ENCODE results near the gene C2orf92.

Gene C2orf92

GRCh38 chr2:97732436-97733340 lies 63.2 kb downstream of the C2orf92 start:
- DNase-seq = no peak

DNA sequence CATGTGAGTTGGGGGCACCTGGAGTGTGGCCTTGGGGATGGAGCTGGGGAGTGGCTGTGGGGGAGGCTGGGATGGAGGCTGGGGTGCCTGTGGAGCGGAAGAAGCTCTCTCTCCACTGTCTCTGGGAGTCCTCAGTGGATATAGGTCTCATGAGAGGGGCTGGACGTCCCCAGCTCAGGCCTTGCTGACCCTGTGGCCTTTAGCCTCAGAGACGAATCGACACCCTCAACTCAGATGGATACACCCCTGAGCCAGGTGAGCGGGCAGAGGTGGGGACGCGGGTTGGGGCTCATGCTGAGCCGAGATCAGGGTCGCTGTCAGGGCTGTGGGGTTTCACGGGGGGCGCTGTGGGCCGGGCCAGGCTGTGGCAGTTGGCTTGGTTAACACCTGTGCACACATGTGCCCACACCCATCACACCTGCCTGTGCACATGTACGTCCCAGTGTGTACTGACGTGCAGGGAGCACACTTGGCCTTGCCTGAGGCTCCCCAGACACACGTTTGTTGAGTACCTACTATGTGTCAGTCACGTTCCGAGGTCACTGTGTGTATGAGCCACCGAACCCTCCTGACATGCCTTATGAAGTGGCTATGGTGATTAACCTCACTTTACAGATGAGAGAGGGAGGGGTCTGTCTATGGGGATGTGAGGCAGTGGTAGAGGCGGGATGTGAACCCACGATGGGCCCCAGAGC lies 64.0 kb downstream of the C2orf92 start:
- no peak for DNase-seq

DNA sequence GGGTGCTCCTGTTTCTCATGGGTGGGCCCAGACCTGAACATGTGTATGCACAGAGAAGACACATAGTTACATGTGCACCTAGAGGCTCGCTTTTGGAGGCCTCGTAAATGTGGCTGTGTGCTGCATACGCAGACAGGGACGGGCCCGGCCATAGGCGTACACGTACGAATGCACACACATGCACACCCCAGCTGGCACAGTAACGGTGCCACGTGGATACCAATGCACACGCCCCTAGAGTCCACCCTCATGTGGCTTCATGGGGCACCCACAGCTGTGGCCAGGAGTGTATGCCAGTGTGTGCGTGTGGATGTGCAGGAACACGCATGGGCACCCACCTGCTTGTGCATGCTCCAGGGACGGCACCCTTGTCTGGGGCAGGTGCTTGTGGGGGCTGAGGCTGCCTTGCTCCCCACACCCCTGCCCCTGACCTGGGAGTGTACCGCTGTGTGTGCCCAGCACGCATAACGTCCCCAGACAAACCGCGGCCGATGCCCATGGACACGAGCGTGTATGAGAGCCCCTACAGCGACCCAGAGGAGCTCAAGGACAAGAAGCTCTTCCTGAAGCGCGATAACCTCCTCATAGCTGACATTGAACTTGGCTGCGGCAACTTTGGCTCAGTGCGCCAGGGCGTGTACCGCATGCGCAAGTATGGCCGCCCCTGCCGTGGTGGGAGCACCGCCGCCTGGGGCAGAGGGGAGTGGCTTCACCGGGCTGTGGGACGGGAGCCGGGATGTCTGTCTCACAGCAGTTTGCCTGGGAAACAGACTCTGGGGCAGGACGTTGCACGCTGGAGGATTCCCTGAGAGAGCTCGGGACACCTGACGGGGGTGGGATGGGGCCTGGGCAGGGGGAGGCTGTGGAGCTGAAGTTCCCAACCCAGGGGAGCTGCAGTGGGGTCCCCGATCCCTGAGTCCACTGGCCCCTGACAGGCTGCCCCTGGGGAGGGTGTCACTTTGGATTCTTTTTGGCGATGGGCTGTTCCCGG lies 64.8 kb downstream of the C2orf92 start:
- DNase-seq = no peak

GRCh38 chr2:97735161-97735561 lies 65.6 kb downstream of the C2orf92 start:
- DNase-seq = no peak

- DNase-seq = no peak
These were observed 66.7 kb downstream of the C2orf92 start for GRCh38 chr2:97736185-97736584.

DNA sequence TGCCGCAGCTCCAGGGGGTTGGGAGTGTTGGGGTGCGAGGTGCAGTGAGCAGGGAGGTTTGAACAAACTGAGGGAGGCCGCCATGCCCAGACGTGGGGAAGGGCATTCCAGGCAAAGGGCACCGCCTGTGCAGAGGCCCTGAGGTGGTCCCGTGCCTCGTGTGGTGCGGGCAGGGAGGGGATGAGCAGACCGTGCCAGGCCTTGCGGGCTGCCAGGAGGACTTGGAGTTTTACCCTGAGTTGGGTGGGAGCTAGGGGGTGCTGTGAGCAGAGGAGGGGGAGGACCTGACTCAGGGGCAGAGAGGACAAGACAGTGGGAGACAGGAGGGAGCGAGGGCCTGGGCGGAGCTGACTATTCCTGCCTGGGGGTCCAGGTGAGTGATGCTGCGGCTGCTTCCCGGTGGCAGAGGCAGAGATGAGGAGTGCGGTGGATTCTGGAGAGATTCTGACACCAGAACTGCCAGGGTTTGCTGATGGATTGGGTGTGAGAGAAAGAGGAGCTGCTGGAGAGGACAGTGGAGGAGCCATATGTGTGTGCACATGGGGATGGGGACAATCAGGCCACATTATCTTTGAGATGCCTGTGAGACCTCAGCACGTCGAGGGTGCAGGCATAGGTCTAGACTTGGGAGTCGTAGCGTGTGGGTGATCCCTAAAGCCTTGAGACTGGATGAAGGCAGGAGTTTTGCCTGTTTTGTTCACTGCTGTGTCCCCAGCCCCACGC lies 67.3 kb downstream of the C2orf92 start:
- no peak for DNase-seq

DNA sequence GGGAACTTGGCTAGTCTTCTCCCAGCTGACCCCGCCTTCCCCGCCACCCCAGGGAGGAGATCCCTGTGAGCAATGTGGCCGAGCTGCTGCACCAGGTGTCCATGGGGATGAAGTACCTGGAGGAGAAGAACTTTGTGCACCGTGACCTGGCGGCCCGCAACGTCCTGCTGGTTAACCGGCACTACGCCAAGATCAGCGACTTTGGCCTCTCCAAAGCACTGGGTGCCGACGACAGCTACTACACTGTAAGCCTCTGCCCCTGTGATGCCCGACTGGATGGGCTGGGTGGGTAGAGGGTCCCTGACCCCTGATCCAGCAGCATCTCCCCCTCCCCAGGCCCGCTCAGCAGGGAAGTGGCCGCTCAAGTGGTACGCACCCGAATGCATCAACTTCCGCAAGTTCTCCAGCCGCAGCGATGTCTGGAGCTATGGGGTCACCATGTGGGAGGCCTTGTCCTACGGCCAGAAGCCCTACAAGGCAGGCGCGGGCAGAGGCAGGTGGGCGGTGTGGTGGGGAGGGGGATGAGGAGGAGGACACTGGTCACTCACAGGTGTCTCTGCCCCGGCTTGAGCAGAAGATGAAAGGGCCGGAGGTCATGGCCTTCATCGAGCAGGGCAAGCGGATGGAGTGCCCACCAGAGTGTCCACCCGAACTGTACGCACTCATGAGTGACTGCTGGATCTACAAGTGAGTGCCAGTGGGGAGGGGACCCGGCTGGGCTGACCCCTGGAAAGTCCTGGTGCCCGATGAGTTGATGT lies 68.1 kb downstream of the C2orf92 start:
- DNase-seq = no peak

DNA sequence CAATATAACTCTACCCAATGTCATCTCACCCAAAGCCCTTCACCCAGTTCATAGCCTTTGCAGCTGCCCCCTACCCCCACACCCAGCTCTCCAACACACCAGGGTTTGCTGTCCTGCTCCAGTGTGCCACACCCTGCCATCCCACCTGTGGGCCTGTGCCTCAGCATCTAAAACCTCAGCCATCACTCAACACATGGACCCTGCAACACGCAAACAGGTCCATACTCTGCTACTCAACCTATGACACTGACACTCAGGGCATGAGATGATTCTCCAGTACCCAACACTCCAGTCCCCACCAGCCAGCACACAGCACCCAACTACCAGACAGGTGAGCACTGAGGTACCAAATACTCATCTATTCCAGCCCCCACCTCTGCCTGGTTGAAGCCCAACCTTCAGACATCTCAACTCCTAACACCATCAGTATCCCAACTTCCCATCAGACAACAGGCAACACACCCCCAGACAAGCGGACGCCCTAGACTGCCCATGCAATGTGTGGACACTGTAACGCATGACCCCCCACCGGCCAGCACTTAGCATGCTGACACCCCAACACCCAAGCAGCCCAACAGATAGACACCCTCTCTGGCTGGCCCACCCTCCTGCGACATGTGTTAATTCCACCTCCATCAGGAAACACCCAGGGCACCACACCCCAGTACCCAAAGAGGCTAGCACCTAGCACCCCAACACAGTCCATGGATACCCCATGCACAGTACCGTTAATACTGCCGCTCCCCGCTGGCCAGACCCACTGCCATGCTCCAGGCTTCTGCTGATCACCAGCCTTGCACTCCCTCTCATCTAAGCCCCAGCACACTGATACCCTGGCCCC lies 68.9 kb downstream of the C2orf92 start:
- DNase-seq = no peak

DNA sequence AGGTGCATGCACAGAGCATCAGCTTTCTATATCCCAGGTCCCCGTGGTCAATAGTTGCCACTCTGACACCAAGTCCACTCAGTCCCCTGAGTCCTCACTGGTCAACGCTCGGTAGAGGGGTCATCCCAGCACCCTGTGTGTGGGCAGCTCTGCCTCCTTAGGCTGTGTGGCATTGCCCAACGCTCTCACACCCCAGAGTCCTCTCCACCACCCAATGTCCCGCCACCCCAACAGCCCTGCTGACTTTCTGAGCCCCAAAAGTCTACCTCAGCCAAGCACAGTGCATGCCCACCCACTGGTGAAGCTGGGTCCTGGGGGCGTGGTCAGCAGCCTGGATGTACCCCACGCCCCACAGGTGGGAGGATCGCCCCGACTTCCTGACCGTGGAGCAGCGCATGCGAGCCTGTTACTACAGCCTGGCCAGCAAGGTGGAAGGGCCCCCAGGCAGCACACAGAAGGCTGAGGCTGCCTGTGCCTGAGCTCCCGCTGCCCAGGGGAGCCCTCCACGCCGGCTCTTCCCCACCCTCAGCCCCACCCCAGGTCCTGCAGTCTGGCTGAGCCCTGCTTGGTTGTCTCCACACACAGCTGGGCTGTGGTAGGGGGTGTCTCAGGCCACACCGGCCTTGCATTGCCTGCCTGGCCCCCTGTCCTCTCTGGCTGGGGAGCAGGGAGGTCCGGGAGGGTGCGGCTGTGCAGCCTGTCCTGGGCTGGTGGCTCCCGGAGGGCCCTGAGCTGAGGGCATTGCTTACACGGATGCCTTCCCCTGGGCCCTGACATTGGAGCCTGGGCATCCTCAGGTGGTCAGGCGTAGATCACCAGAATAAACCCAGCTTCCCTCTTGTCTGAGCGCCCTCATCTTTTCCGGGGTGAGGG lies 69.7 kb downstream of the C2orf92 start:
- no peak for DNase-seq

GRCh38 chr2:97739893-97740245 lies 70.4 kb downstream of the C2orf92 start:
- no peak for DNase-seq

DNA sequence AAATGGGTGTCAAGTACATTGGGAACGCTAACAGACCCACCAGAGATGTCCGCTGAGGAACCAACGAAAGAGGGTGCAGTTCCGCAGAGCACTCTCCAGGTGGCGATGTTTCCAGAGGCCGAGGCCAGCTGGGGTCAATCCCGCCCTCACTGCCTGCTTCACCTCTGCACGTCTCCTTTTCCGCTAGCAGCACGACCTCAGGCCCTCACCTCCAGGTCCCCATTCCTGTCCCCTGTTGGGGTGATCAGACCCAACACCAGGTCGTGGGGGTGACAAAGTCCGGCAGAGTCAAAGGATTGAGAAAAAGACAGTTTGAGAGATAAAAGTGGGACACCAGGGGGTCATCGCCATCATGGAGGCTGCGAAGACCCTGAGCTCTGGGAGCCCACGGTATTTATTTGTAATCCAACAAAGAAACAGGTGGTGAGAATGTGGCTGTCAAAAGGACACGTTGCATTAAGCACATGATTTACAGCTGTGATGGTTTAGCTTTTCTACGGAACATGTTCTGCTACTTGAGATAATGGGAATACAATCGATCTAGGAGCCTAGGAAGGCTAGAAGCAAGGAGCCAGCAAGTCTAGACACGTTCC lies 71.2 kb downstream of the C2orf92 start:
- peak; percentile 61 for DNase-seq

GRCh38 chr2:97741251-97741650 lies 71.7 kb downstream of the C2orf92 start:
- DNase-seq = no peak

GRCh38 chr2:97741686-97742085 lies 72.2 kb downstream of the C2orf92 start:
- no peak for DNase-seq

DNA sequence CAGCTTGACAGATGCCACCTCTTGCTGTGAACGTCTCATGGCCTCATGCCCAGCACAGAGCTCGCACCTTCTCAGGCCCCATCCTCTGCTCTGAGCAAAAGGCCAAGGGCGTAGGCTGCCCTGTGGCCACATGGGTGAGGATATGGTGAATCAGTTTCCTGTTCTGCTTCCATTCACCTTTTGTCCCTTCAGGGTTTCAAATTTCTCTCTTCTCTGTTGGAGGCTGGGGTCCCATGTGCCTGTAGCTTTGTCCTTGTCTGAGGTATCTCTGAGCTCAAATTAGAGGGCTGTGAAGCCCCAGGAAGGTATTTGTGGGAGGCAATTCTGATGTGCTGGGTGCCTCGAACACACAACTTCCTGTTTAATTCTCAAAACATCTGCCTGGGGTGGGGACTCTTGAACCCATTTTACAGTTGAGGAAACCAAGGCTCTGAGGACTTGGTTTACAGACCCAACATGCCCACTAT lies 72.9 kb downstream of the C2orf92 start:
- no peak for DNase-seq

DNA sequence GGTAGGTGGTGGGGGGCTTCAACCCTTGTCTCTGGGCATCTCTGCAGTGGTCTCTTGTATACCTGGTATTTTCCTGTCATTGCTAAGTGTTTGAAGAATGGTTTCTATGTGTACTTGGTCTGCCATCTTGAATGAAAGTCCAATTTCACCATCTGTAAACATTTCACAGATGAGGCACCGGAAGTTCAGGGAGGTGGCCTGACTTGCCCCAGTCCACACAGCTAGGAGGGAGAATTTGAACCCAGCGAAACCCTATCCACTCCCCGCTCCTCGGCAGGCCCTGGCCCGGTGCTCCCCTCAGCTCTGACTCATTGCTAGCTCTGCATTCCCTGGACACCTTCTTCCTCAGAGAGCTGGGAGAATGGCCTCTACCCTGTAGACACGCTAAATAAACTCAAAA lies 74.4 kb downstream of the C2orf92 start:
- no peak for DNase-seq

GRCh38 chr2:97745474-97746174 lies 76.1 kb downstream of the C2orf92 start:
- no peak for DNase-seq

GRCh38 chr2:97747285-97747684 lies 77.8 kb downstream of the C2orf92 start:
- no peak for DNase-seq

DNA sequence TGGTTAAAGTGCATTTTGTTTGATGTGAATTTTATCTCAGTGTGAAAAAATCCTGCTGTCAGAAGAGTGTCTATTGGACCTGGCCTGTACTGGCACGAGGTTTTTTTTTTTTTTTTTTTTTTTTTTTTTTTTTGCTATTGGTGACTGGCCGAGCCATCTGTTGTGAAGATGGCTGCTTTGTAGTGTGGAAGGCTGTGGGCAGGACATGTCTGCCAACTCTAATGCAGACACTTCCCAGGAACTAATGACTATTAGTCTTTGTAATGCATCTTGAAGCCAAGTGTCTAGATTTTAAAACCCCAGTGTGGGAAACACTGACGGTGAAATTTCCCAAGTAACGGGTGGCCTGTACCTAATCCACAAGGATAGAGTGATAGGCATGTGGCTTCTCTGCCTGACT lies 78.2 kb downstream of the C2orf92 start:
- no peak for DNase-seq

Data from NCI-H82 (cell line).